Chondrocyte (in vitro differentiated cells): ENCODE data around the gene PROSER3. TPM values are rescaled to one million over a fixed set of nuclear protein-coding genes. Genes with fewer than 3 reads are reported as not detected.

Experiments
- DNase-seq: peaks from one replicate; pipeline ENCODE4 v3.0.0; 2021; ENCODE audit warnings: mixed read lengths, low spot score
- H3K27ac Mint-ChIP-seq: one replicate; pipeline ENCODE4 v1.8.0; 2021; ENCODE audit warnings: mild to moderate bottlenecking, moderate library complexity, mixed read lengths; ENCODE audit not compliant: unreplicated experiment
- H3K27me3 Mint-ChIP-seq: 2 replicates; pipeline ENCODE4 v1.8.0; 2021; ENCODE audit warnings: low read depth, mixed read lengths
- H3K36me3 Mint-ChIP-seq: 2 replicates; pipeline ENCODE4 v1.8.0; 2021; ENCODE audit warnings: low read depth, mixed read lengths
- H3K4me1 Mint-ChIP-seq: 2 replicates; pipeline ENCODE4 v1.8.0; 2021; ENCODE audit warnings: low read depth, mild to moderate bottlenecking, mixed read lengths
- H3K4me3 Mint-ChIP-seq: one replicate; pipeline ENCODE4 v1.8.0; 2021; ENCODE audit warnings: mild to moderate bottlenecking, moderate library complexity, mixed read lengths; ENCODE audit not compliant: unreplicated experiment
- H3K9me3 Mint-ChIP-seq: 2 replicates; pipeline ENCODE4 v1.8.0; 2021; ENCODE audit warnings: low read depth, mixed read lengths
- total RNA-seq: library from RNA; stranded (reverse); gene quantifications from 3 replicates; pipeline ENCODE4 v1.2.1, GENCODE V29; 2021
- TF ChIP-seq, protein P1 (sequence below): fragments of 200-600 bp; sonication (generic); IDR thresholded peaks from 2 replicates; pipeline ENCODE4 v1.5.0; 2021; ENCODE audit warnings: antibody characterized with exemption, mild to moderate bottlenecking, moderate library complexity

PROSER3 gene
- total RNA-seq, 1 donor from 2014 or later: 17.4 TPM

DNA sequence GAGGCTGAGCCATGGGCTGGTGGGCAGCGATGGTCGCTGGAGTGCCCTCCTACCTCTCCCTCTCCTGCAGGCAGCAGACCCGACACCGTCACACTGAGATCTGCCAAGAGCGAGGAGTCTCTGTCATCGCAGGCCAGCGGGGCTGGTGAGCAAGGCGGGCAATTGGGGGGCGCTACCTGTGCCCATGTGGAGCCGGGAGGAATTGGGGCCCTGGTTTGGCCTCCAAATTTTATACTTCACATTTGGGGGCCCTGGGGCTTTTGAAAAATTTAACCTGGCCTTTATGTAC is 27.3 kb downstream of the PROSER3 start:
- Mint-ChIP-seq H3K9me3 (no peaks in the 10 kb centered on the region), H3K36me3 (peaks cover 3% of the 10 kb centered on the region), H3K4me3 (no peak overlapping the region), H3K27me3 (no peaks in the 10 kb centered on the region), H3K27ac (no peak overlapping the region), H3K4me1 (no peaks in the 10 kb centered on the region)
- TF ChIP-seq, protein P1, sequence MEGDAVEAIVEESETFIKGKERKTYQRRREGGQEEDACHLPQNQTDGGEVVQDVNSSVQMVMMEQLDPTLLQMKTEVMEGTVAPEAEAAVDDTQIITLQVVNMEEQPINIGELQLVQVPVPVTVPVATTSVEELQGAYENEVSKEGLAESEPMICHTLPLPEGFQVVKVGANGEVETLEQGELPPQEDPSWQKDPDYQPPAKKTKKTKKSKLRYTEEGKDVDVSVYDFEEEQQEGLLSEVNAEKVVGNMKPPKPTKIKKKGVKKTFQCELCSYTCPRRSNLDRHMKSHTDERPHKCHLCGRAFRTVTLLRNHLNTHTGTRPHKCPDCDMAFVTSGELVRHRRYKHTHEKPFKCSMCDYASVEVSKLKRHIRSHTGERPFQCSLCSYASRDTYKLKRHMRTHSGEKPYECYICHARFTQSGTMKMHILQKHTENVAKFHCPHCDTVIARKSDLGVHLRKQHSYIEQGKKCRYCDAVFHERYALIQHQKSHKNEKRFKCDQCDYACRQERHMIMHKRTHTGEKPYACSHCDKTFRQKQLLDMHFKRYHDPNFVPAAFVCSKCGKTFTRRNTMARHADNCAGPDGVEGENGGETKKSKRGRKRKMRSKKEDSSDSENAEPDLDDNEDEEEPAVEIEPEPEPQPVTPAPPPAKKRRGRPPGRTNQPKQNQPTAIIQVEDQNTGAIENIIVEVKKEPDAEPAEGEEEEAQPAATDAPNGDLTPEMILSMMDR: no peak
- DNase-seq: no peak

GRCh38 chr19:35786299-35787160 is 28.6 kb downstream of the PROSER3 start:
- Mint-ChIP-seq H3K27me3 (no peaks in the 10 kb centered on the region), H3K36me3 (peaks cover 1% of the 10 kb centered on the region), H3K27ac (no peak overlapping the region), H3K9me3 (no peaks in the 10 kb centered on the region), H3K4me1 (no peaks in the 10 kb centered on the region), H3K4me3 (no peak overlapping the region)
- TF ChIP-seq, protein P1: no peak
- DNase-seq: peak; percentile 93

- peaks cover 1% of the 10 kb centered on the region for H3K36me3 Mint-ChIP-seq
- H3K27ac Mint-ChIP-seq: no peak overlapping the region
- TF ChIP-seq, protein P1: no peak
- H3K27me3 Mint-ChIP-seq: no peaks in the 10 kb centered on the region
- DNase-seq: no peak
- H3K4me1 Mint-ChIP-seq: no peaks in the 10 kb centered on the region
- H3K4me3 Mint-ChIP-seq: no peak overlapping the region
- H3K9me3 Mint-ChIP-seq: no peaks in the 10 kb centered on the region
These were observed 29.3 kb downstream of the PROSER3 start for GRCh38 chr19:35787227-35787799.

- DNase-seq: no peak
- TF ChIP-seq, protein P1: no peak
- no peaks in the 10 kb centered on the region for H3K36me3 Mint-ChIP-seq
- H3K4me1 Mint-ChIP-seq: no peaks in the 10 kb centered on the region
- no peak overlapping the region for H3K27ac Mint-ChIP-seq
- no peaks in the 10 kb centered on the region for H3K27me3 Mint-ChIP-seq
- H3K9me3 Mint-ChIP-seq: no peaks in the 10 kb centered on the region
- H3K4me3 Mint-ChIP-seq: no peak overlapping the region
These were observed 30.4 kb downstream of the PROSER3 start for GRCh38 chr19:35788205-35788960.

DNA sequence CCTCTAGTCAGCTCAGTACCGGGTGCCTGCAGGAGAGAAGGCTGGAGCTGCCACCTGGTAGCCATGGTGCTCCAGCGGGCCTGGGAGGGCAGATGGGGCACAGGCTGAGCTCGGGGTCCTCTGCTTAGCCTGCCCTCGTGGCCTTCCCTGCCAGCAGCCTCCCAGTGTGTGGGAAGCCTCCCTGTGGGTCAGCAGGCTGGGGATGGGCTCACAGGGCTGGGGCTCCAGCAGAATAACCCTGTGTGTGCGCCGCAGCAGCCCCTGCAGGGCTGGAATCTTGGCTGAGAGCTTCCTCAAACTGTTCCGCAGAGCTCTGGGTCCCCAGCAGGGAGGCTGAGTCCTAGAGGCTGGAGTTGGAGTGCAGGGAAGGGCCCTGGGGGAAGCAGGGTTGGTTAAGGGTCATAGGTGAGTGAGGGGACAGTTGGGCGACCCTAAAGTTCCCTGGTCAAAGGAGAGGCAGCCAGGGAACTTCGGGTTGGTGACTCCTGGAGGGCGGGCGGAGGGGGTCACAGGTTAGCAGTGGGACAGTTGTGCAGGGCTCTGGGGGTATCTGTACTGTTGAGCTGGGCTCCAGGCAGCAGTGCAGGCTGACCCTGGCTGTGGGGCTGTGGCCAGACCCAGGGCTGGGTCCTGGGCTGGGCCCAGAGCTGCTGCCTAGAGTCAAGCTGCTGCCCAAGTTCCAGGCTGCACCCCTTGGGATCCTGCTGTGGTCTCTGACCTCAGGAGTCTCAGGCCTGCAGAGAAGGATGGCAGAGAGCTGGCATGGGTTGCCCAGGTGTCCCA is 31.4 kb downstream of the PROSER3 start:
- no peak overlapping the region for H3K27ac Mint-ChIP-seq
- TF ChIP-seq, protein P1: no peak
- no peaks in the 10 kb centered on the region for H3K4me1 Mint-ChIP-seq
- H3K36me3 Mint-ChIP-seq: no peaks in the 10 kb centered on the region
- peaks cover 2% of the 10 kb centered on the region for H3K27me3 Mint-ChIP-seq
- no peak overlapping the region for H3K4me3 Mint-ChIP-seq
- no peaks in the 10 kb centered on the region for H3K9me3 Mint-ChIP-seq
- DNase-seq: no peak
